ENCODE results near the gene TAS2R16.

GRCh38 chr7:122989577-122989976, 5.9 kb downstream of the TAS2R16 start:
- no peak for TF ChIP-seq CTCF (conservative IDR thresholded peaks at IDR 0.05)
- TF ChIP-seq ZFX (IDR thresholded peaks at IDR 0.05) = no peak

Data from C4-2B (cell line).